GM12878 (cell line): ENCODE data around the gene AGK. TPM values are rescaled to one million over a fixed set of nuclear protein-coding genes. Genes with fewer than 3 reads are reported as not detected.

Source experiments
- ATAC-seq: fragments of 200-7000 bp; cut with Tn5 transposase; 3 replicates; pipeline ENCODE4 v1.9.1; 2020; ENCODE audit warnings: mild to moderate bottlenecking, moderate library complexity
- BruUV-seq: library from RNA; stranded (reverse); fragments of 400-500 nt; replicated peaks from 2 replicates; lab custom pipeline; 2021; lab: Mats Ljungman, UMichigan
- CTCF ChIA-PET: fragments of 300-600 bp; sonication (Branson Sonifier 250); formaldehyde crosslinking; extraction: SDS; loops from one replicate; lab custom pipeline; 2021; ENCODE audit warnings: inconsistent platforms; lab: Yijun Ruan, JAX
- POLR2A ChIA-PET: fragments of 350-600 bp; formaldehyde crosslinking; extraction: SDS; loops from one replicate; lab custom pipeline; 2021; ENCODE audit warnings: inconsistent platforms; lab: Charles Lee
- RAD21 ChIA-PET: fragments of 300-600 bp; sonication (Branson Sonifier 250); formaldehyde crosslinking; loops from one replicate; lab custom pipeline; 2023; ENCODE audit warnings: antibody characterized with exemption; ENCODE audit not compliant: unreplicated experiment; lab: Charles Lee
- SMC1A ChIA-PET: fragments of 300-600 bp; sonication (Branson Sonifier 250); formaldehyde crosslinking; loops from one replicate; lab custom pipeline; 2023; ENCODE audit not compliant: unreplicated experiment, uncharacterized antibody; lab: Charles Lee
- DNase-seq: peaks from one replicate; pipeline ENCODE4 v3.0.0-alpha.2; 2011; ENCODE audit warnings: low read depth, low spot score
- FAIRE-seq: peaks from 3 replicates; lab custom pipeline; 2011; peaks lifted over from hg19 to GRCh38; lab: Jason Lieb, UNC
- H2AFZ ChIP-seq: 2 replicates; pipeline ENCODE4 v1.6.0; 2011; ENCODE audit warnings: low read depth, low read length, control low read depth; ENCODE audit not compliant: control insufficient read depth
- H3K27ac ChIP-seq: 2 replicates; pipeline ENCODE4 v1.5.1; 2011; ENCODE audit warnings: control low read depth; ENCODE audit not compliant: control insufficient read depth, insufficient read depth
- H3K27me3 ChIP-seq, 2 experiments: replicated peaks in 1 of 2; 2 replicates each; pipeline versions ENCODE4 v1.6.0 to v1.6.1; 2011; ENCODE audit warnings: low read length in 1 of 2; ENCODE audit not compliant: control insufficient read depth in 2 of 2, insufficient read depth in 2 of 2
- H3K36me3 ChIP-seq, 2 experiments: 2 replicates each; pipeline ENCODE4 v1.5.1; 2011; ENCODE audit warnings: low read length in 1 of 2; ENCODE audit not compliant: control insufficient read depth in 2 of 2, insufficient read depth in 2 of 2
- H3K4me1 ChIP-seq: 2 replicates; pipeline ENCODE4 v1.6.1; 2011; ENCODE audit warnings: mild to moderate bottlenecking, low read length, moderate library complexity, mixed read lengths; ENCODE audit not compliant: control insufficient read depth, insufficient read depth
- H3K4me2 ChIP-seq: 2 replicates; pipeline ENCODE4 v1.6.0; 2011; ENCODE audit warnings: control low read depth; ENCODE audit not compliant: control insufficient read depth, insufficient read depth
- H3K4me3 ChIP-seq: fragments of 200-600 bp; sonication (generic); 2 replicates; pipeline ENCODE4 v1.5.1; 2016
- H3K79me2 ChIP-seq: 2 replicates; pipeline ENCODE4 v1.6.0; 2011; ENCODE audit warnings: low read length; ENCODE audit not compliant: control insufficient read depth, insufficient read depth
- H3K9ac ChIP-seq: 2 replicates; pipeline ENCODE4 v1.8.0; 2011; ENCODE audit warnings: low read length, control low read depth, mixed read lengths; ENCODE audit not compliant: control insufficient read depth, insufficient read depth
- H3K9me3 ChIP-seq: replicated peaks from 3 replicates; pipeline ENCODE4 v1.5.1; 2011; ENCODE audit warnings: mild to moderate bottlenecking, low read length; ENCODE audit not compliant: control insufficient read depth, insufficient read depth
- H4K20me1 ChIP-seq: 2 replicates; pipeline ENCODE4 v1.6.0; 2011; ENCODE audit not compliant: control insufficient read depth, insufficient read depth
- CREM ChIP-seq: IDR thresholded peaks from 2 replicates; pipeline ENCODE4 v1.6.1; 2014; ENCODE audit warnings: antibody characterized with exemption, low read depth
- IKZF2 ChIP-seq, 2 experiments: fragments of 450-650 bp; IDR thresholded peaks; 2 replicates each; pipeline ENCODE4 v1.6.1; 2017; ENCODE audit warnings: mild to moderate bottlenecking in 2 of 2, moderate library complexity in 2 of 2
- MEF2A ChIP-seq: IDR thresholded peaks from 2 replicates; pipeline ENCODE4 v1.6.1; 2011; ENCODE audit warnings: low read depth, mild to moderate bottlenecking, low read length, moderate library complexity; ENCODE audit not compliant: insufficient read depth
- NBN ChIP-seq: fragments of 450-650 bp; IDR thresholded peaks from 2 replicates; pipeline ENCODE4 v1.6.1; 2016
- NFIC ChIP-seq: IDR thresholded peaks from 2 replicates; pipeline ENCODE4 v1.6.1; 2012; ENCODE audit warnings: low read depth, mild to moderate bottlenecking, inconsistent platforms, low read length, moderate library complexity
- RAD51 ChIP-seq: fragments of 450-650 bp; IDR thresholded peaks from 2 replicates; pipeline ENCODE4 v1.6.1; 2016; ENCODE audit warnings: moderate library complexity, mild to moderate bottlenecking, inconsistent platforms
- REST ChIP-seq: IDR thresholded peaks from 2 replicates; pipeline ENCODE4 v1.6.1; 2012; ENCODE audit warnings: mild to moderate bottlenecking, low read depth, low read length
- SMAD1 ChIP-seq: fragments of 450-650 bp; IDR thresholded peaks from 2 replicates; pipeline ENCODE4 v1.6.1; 2018; ENCODE audit warnings: mild to moderate bottlenecking, low read depth; ENCODE audit not compliant: partially characterized antibody
- SRF ChIP-seq, 2 experiments: IDR thresholded peaks; 2 replicates each; pipeline ENCODE4 v1.6.1; 2011; ENCODE audit warnings: low read depth in 2 of 2, low read length in 2 of 2, mild to moderate bottlenecking in 1 of 2, moderate library complexity in 1 of 2
- TBL1XR1 ChIP-seq: IDR thresholded peaks from 2 replicates; pipeline ENCODE4 v1.6.1; 2012; ENCODE audit warnings: low read depth, low read length, improper control_type of control experiment
- WRNIP1 ChIP-seq: IDR thresholded peaks from 2 replicates; pipeline ENCODE4 v1.6.1; 2011; ENCODE audit warnings: low read depth, low read length, improper control_type of control experiment, borderline replicate concordance
- ZBTB11 ChIP-seq: fragments of 450-650 bp; formaldehyde crosslinking; IDR thresholded peaks from 2 replicates; pipeline ENCODE4 v1.5.0; 2022; ENCODE audit warnings: mild to moderate bottlenecking, missing genetic modification characterization
- ZNF217 ChIP-seq: fragments of 450-650 bp; IDR thresholded peaks from 2 replicates; pipeline ENCODE4 v1.6.1; 2017; ENCODE audit warnings: antibody characterized with exemption, mild to moderate bottlenecking
- ZNF24 ChIP-seq: fragments of 450-650 bp; IDR thresholded peaks from 2 replicates; pipeline ENCODE4 v1.6.1; 2017; ENCODE audit warnings: antibody characterized with exemption, mild to moderate bottlenecking
- in situ Hi-C: fragments of 300-500 bp; cut with MboI; formaldehyde crosslinking; loops from 9 replicates; pipeline ENCODE4 v1.14.3; 2018; ENCODE audit warnings: mixed read lengths
- intact Hi-C: fragments of 100-400 bp; cut with micrococcal nuclease; formaldehyde crosslinking; loops from one replicate; pipeline ENCODE4 v1.14.2; 2022; ENCODE audit not compliant: unreplicated experiment
- polyA plus RNA-seq, 11 experiments: library from polyadenylated mRNA; depleted of rRNA in 4 of 11; unstranded in 6 of 11; stranded (reverse) in 5 of 11; fragments of >200 nt; fragmentation: Nextera tagmentation in 4 of 11; fragmentation: Illumina TruSeq in 1 of 11; extraction: Ambion mirVana in 4 of 11; extraction: Trizol in 1 of 11; gene quantifications; 1 replicate in 1 of 11; 2 replicates in 10 of 11; pipeline versions ENCODE4 v1.2.1 to v1.2.3, GENCODE V29; 2011 to 2016; ENCODE audit warnings: inconsistent platforms in 2 of 11, missing spikeins in 2 of 11, low read depth in 1 of 11
- total RNA-seq, 4 experiments: library from RNA; depleted of rRNA in 3 of 4; stranded (reverse); fragments of >200 nt in 3 of 4; fragmentation: Illumina TruSeq in 1 of 4; extraction: Trizol in 1 of 4; gene quantifications; 2 replicates each; pipeline versions ENCODE4 v1.2.1 to v1.2.3, GENCODE V29; 2013 to 2021
- TF ChIP-seq, protein P1 (sequence below): IDR thresholded peaks from 2 replicates; pipeline ENCODE4 v1.6.1; 2012; ENCODE audit warnings: low read depth, low read length, improper control_type of control experiment
- TF ChIP-seq, protein P2 (sequence below): IDR thresholded peaks from 2 replicates; pipeline ENCODE4 v1.6.1; 2011; ENCODE audit warnings: borderline replicate concordance, low read depth, mild to moderate bottlenecking, moderate library complexity, low read length; ENCODE audit not compliant: insufficient read depth, poor library complexity, severe bottlenecking

Gene AGK
- total and polyA plus RNA-seq, 10 of the 15 experiments (the other 5 are each of a cell fraction or from before 2014, with no cell fraction given) = 32.5 to 85.6 (median 47.8) TPM

- ChIA-PET CTCF (interaction anchor here (1.1 to 1.5 kb wide), 3 partner anchors 20 to 25 kb away, joined by 3 to 4 read pairs (median 4); no protein-coding TSS in a partner anchor), SMC1A (interaction anchor here (0.7 to 1.2 kb wide), 3 partner anchors 10 to 564 kb away, joined by 3 read pairs; no protein-coding TSS in a partner anchor), RAD21 (interaction anchor here (0.8 to 0.9 kb wide), 2 partner anchors 29 to 59 kb away, joined by 3 to 5 read pairs; partner anchors contain the start of gene SSBP1), POLR2A (interaction anchor here (1.3 kb wide), 1 partner anchor 16 kb away, joined by 8 read pairs; no protein-coding TSS in a partner anchor)
- H3K79me2 ChIP-seq = no peaks in the 10 kb centered on the region
- H3K27ac ChIP-seq = no peak overlapping the region
- H3K9ac ChIP-seq = no peak overlapping the region
- no peak overlapping the region for H2AFZ ChIP-seq
- in situ Hi-C loops = no loop called here
- no peak overlapping the region for H3K4me3 ChIP-seq
- H3K9me3 ChIP-seq = no peaks in the 10 kb centered on the region
- peaks cover 1 to 20% of the 10 kb centered on the region in 2 experiments for H3K36me3 ChIP-seq
- no peaks in the 10 kb centered on the region for H4K20me1 ChIP-seq
- no peaks in the 10 kb centered on the region for H3K4me1 ChIP-seq
- BruUV-seq = no TSS peak
- FAIRE-seq (peak; percentile 52), ATAC-seq (peak; percentile 55), DNase-seq (no peak)
- intact Hi-C loops = no loop called here
- H3K27me3 ChIP-seq = no peaks in the 10 kb centered on the region
- no peak overlapping the region for H3K4me2 ChIP-seq
- TF ChIP-seq MEF2A = 0 out of 2 replicates have a peak, but pooled peaks have one; percentile 21
- TF ChIP-seq TBL1XR1 = no peak
- TF ChIP-seq, protein P1, sequence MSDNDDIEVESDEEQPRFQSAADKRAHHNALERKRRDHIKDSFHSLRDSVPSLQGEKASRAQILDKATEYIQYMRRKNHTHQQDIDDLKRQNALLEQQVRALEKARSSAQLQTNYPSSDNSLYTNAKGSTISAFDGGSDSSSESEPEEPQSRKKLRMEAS = no peak
- no peak for TF ChIP-seq ZNF24
- no peak for TF ChIP-seq WRNIP1
- peak; percentile 37; the same call in 1 of the 2 replicates for TF ChIP-seq NFIC
- TF ChIP-seq NBN = no peak
- TF ChIP-seq, protein P2, sequence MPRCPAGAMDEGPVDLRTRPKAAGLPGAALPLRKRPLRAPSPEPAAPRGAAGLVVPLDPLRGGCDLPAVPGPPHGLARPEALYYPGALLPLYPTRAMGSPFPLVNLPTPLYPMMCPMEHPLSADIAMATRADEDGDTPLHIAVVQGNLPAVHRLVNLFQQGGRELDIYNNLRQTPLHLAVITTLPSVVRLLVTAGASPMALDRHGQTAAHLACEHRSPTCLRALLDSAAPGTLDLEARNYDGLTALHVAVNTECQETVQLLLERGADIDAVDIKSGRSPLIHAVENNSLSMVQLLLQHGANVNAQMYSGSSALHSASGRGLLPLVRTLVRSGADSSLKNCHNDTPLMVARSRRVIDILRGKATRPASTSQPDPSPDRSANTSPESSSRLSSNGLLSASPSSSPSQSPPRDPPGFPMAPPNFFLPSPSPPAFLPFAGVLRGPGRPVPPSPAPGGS = no peak
- no peak for TF ChIP-seq RAD51
- TF ChIP-seq ZBTB11 = no peak
- 0 out of 2 replicates have a peak, but pooled peaks have one; percentile 29 for TF ChIP-seq CREM
- no peak for TF ChIP-seq ZNF217
- TF ChIP-seq REST = no peak
- TF ChIP-seq SRF (IDR thresholded peaks at IDR 0.05; ENCODE audit: low read depth in 2 of 2, low read length in 2 of 2) = no peak
- no peak for TF ChIP-seq SMAD1
- TF ChIP-seq IKZF2 (IDR thresholded peaks at IDR 0.05) = no peak
Observed at GRCh38 chr7:141679014-141679413, 127.8 kb downstream of the AGK start.
